HepG2 (cell line): ENCODE measurements around the gene PTCH1. TPM values are rescaled to one million over a fixed set of nuclear protein-coding genes. Genes with fewer than 3 reads are reported as not detected.
A peak's percentile ranks its signal among the peaks of the same experiment; 100 is the strongest.

ENCODE experiments used
- ARNT ChIP-seq: fragments of 450-650 bp; IDR thresholded peaks from 2 replicates; pipeline ENCODE4 v1.6.1; 2017
- NFE2L1 ChIP-seq: sonication (generic); formaldehyde crosslinking; IDR thresholded peaks from 2 replicates; pipeline ENCODE4 v1.4.0; 2020; ENCODE audit warnings: missing genetic modification reagents, mild to moderate bottlenecking, borderline replicate concordance
- SP2 ChIP-seq: sonication (generic); formaldehyde crosslinking; IDR thresholded peaks from 2 replicates; pipeline ENCODE4 v1.5.1; 2020; ENCODE audit warnings: mild to moderate bottlenecking, missing genetic modification reagents
- YEATS4 ChIP-seq: sonication (generic); formaldehyde crosslinking; IDR thresholded peaks from 2 replicates; pipeline ENCODE4 v1.4.0; 2020; ENCODE audit warnings: missing genetic modification reagents, borderline replicate concordance
- ZNF136 ChIP-seq: sonication (generic); formaldehyde crosslinking; IDR thresholded peaks from 2 replicates; pipeline ENCODE4 v1.8.1; 2022; ENCODE audit warnings: low read depth, mild to moderate bottlenecking, moderate library complexity, missing genetic modification reagents
- polyA plus RNA-seq, 8 experiments: library from polyadenylated mRNA; depleted of rRNA in 3 of 8; stranded (reverse) in 7 of 8; unstranded in 1 of 8; fragments of >200 nt; fragmentation: Illumina TruSeq in 4 of 8; extraction: Trizol in 4 of 8; gene quantifications; 2 replicates each; pipeline versions ENCODE4 v1.2.1 to v1.2.3, GENCODE V29; 2011 to 2016; ENCODE audit warnings: low read depth in 4 of 8, missing spikeins in 1 of 8, mixed read lengths in 1 of 8; ENCODE audit not compliant: insufficient read depth in 1 of 8
- total RNA-seq, 5 experiments: library from RNA; depleted of rRNA; stranded (reverse); fragments of >200 nt; fragmentation: Illumina TruSeq; extraction: Trizol; gene quantifications; 2 replicates each; pipeline ENCODE4 v1.2.3, GENCODE V29; 2016; ENCODE audit warnings: low read depth in 1 of 5
- TF ChIP-seq, protein P1 (sequence below): sonication (generic); formaldehyde crosslinking; IDR thresholded peaks from 2 replicates; pipeline ENCODE4 v1.9.0; 2021; ENCODE audit warnings: missing genetic modification reagents, borderline replicate concordance
- TF ChIP-seq, protein P2 (sequence below): sonication (generic); formaldehyde crosslinking; IDR thresholded peaks from 2 replicates; pipeline ENCODE4 v1.5.1; 2020; ENCODE audit warnings: missing genetic modification reagents, mild to moderate bottlenecking, borderline replicate concordance
- TF ChIP-seq, protein P3 (sequence below), 2 experiments: sonication (generic) in 1 of 2; formaldehyde crosslinking in 1 of 2; IDR thresholded peaks; 2 replicates each; pipeline versions ENCODE4 v1.6.1 to v1.9.0; 2014 to 2022; ENCODE audit warnings: antibody characterized with exemption in 1 of 2, borderline replicate concordance in 1 of 2, inconsistent platforms in 1 of 2, low read depth in 1 of 2, missing genetic modification reagents in 1 of 2
- TF ChIP-seq, protein P4 (sequence below): IDR thresholded peaks from 2 replicates; pipeline ENCODE4 v1.6.1; 2016; ENCODE audit warnings: low read depth

PTCH1 gene
- total and polyA plus RNA-seq, 2 of the 13 experiments (the other 11 are each of a cell fraction or from before 2014, with no cell fraction given): 2.8 to 3.9 TPM

DNA sequence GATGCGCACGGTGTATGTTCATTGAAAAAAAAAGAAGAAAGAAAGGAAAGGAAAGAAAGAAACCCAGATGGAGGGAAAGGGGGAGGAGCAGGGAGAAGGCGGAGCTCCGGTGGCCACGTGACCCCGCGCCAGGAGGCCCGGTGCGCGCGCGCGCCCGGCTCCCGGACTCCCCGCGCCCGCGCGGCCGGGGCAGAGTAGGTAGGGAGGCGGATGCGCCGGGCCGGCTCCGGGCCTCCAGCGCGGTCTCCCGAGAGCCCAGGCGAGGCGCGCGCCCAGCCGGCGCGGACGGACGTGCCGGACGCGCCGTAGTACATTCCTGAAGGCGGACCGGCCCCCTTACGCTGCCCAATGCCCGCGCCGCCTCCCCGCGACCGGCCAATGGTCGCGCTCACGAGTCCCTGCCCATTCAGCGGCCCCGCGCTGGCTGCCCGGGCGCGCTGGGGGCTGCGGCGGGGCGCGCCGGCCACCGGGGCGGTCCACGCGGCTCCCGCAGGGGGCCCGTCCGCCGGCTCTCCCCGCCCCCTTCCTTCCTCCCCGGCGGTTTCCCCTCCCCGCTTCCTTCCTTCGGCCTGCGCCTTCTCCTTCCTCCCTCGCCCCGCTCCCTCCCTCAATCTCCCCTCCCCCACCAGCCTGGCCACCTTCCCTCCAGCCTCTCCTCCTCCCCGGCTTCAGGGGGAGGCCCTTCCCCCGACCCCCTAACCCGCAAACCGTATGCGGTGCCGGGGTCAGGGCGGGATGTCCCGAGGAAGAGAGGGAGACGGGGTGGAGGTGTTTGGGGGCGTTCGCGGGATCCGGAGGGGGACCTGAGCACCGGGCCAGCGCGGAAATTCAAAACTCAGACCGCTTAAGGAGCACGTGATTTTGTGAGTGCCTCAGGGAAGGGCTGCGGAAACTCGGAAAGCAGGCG lies 5.8 kb downstream of the PTCH1 start (continued):
- TF ChIP-seq, protein P1, sequence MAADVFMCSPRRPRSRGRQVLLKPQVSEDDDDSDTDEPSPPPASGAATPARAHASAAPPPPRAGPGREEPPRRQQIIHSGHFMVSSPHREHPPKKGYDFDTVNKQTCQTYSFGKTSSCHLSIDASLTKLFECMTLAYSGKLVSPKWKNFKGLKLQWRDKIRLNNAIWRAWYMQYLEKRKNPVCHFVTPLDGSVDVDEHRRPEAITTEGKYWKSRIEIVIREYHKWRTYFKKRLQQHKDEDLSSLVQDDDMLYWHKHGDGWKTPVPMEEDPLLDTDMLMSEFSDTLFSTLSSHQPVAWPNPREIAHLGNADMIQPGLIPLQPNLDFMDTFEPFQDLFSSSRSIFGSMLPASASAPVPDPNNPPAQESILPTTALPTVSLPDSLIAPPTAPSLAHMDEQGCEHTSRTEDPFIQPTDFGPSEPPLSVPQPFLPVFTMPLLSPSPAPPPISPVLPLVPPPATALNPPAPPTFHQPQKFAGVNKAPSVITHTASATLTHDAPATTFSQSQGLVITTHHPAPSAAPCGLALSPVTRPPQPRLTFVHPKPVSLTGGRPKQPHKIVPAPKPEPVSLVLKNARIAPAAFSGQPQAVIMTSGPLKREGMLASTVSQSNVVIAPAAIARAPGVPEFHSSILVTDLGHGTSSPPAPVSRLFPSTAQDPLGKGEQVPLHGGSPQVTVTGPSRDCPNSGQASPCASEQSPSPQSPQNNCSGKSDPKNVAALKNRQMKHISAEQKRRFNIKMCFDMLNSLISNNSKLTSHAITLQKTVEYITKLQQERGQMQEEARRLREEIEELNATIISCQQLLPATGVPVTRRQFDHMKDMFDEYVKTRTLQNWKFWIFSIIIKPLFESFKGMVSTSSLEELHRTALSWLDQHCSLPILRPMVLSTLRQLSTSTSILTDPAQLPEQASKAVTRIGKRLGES (CRISPR knock-in tag): no peak
- TF ChIP-seq, protein P2, sequence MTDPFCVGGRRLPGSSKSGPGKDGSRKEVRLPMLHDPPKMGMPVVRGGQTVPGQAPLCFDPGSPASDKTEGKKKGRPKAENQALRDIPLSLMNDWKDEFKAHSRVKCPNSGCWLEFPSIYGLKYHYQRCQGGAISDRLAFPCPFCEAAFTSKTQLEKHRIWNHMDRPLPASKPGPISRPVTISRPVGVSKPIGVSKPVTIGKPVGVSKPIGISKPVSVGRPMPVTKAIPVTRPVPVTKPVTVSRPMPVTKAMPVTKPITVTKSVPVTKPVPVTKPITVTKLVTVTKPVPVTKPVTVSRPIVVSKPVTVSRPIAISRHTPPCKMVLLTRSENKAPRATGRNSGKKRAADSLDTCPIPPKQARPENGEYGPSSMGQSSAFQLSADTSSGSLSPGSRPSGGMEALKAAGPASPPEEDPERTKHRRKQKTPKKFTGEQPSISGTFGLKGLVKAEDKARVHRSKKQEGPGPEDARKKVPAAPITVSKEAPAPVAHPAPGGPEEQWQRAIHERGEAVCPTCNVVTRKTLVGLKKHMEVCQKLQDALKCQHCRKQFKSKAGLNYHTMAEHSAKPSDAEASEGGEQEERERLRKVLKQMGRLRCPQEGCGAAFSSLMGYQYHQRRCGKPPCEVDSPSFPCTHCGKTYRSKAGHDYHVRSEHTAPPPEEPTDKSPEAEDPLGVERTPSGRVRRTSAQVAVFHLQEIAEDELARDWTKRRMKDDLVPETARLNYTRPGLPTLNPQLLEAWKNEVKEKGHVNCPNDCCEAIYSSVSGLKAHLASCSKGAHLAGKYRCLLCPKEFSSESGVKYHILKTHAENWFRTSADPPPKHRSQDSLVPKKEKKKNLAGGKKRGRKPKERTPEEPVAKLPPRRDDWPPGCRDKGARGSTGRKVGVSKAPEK (CRISPR knock-in tag): no peak
- TF ChIP-seq NFE2L1 (CRISPR knock-in tag) (no peak), ZNF136 (CRISPR knock-in tag) (0 out of 2 replicates have a peak, but pooled peaks have one; percentile 38), ARNT (no peak), SP2 (peak; percentile 68), YEATS4 (CRISPR knock-in tag) (0 out of 2 replicates have a peak, but pooled peaks have one; percentile 27)
- TF ChIP-seq, protein P3, sequence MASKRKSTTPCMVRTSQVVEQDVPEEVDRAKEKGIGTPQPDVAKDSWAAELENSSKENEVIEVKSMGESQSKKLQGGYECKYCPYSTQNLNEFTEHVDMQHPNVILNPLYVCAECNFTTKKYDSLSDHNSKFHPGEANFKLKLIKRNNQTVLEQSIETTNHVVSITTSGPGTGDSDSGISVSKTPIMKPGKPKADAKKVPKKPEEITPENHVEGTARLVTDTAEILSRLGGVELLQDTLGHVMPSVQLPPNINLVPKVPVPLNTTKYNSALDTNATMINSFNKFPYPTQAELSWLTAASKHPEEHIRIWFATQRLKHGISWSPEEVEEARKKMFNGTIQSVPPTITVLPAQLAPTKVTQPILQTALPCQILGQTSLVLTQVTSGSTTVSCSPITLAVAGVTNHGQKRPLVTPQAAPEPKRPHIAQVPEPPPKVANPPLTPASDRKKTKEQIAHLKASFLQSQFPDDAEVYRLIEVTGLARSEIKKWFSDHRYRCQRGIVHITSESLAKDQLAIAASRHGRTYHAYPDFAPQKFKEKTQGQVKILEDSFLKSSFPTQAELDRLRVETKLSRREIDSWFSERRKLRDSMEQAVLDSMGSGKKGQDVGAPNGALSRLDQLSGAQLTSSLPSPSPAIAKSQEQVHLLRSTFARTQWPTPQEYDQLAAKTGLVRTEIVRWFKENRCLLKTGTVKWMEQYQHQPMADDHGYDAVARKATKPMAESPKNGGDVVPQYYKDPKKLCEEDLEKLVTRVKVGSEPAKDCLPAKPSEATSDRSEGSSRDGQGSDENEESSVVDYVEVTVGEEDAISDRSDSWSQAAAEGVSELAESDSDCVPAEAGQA (IDR thresholded peaks at IDR 0.05; ENCODE audit: low read depth): 0 out of 2 replicates have a peak, but pooled peaks have one; percentile 25
- TF ChIP-seq, protein P3 (CRISPR knock-in tag; IDR thresholded peaks at IDR 0.05; ENCODE audit: borderline replicate concordance): no peak
- TF ChIP-seq, protein P4, sequence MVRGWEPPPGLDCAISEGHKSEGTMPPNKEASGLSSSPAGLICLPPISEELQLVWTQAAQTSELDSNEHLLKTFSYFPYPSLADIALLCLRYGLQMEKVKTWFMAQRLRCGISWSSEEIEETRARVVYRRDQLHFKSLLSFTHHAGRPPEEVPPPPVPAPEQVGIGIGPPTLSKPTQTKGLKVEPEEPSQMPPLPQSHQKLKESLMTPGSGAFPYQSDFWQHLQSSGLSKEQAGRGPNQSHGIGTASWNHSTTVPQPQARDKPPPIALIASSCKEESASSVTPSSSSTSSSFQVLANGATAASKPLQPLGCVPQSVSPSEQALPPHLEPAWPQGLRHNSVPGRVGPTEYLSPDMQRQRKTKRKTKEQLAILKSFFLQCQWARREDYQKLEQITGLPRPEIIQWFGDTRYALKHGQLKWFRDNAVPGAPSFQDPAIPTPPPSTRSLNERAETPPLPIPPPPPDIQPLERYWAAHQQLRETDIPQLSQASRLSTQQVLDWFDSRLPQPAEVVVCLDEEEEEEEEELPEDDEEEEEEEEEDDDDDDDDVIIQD (CRISPR knock-in tag): no peak
